Fibroblast of the aortic adventitia (primary cell): Measurements from ENCODE around the gene TARBP2. TPM values are rescaled to one million over a fixed set of nuclear protein-coding genes. Genes with fewer than 3 reads are reported as not detected.

Experiments
- DNase-seq: peaks from one replicate; pipeline ENCODE4 v3.0.0-alpha.2; 2010; ENCODE audit warnings: low read depth
- H3K4me3 ChIP-seq: 2 replicates; pipeline ENCODE4 v1.5.1; 2011; ENCODE audit warnings: low read depth, mild to moderate bottlenecking, control low read depth, low read length, moderate library complexity
- total RNA-seq: library from RNA; depleted of rRNA; stranded (reverse); fragments of >200 nt; gene quantifications from 2 replicates; pipeline ENCODE4 v1.2.3, GENCODE V29; 2012; ENCODE audit warnings: low replicate concordance
- TF ChIP-seq, protein P1 (sequence below): IDR thresholded peaks from 2 replicates; pipeline ENCODE4 v1.5.1; 2011; ENCODE audit warnings: mild to moderate bottlenecking, low read length, control low read depth, inconsistent platforms; ENCODE audit not compliant: insufficient read depth

The TARBP2 gene
- total RNA-seq, 1 donor = 32.4 TPM

DNA sequence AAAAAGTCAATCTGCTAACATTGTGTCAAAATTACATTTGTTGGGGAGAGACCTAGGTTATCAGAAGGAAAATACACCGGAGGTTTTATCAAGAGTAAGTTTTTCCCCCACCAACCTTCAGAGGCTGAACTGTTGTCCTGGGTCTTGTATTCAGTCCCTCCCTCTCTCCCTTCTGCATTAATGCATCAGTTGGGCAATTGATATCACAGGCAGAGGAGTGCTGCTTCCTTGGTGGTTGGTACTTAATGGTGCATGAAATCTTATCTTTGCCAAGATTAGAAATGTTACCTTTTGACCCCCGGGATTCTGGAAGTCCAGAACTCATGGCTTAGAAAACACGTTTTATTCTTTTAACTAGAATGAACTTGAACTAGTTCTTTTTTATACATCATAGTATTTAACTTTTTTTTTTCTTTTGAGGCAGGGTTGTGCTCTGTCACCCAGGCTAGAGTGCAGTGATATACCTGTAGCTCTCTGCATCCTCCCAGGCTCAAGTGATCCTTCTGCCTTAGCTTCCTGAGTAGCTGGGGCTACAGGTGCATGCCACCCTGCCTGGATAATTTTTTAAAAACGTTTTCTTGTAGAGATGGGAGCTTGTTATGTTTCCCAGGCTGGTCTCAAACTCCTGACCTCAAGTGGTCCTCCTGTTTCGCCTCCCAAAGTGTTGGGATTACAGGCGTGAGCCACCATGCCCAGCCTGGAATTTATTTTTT lies 44.3 kb upstream of the TARBP2 start:
- H3K4me3 ChIP-seq = no peak overlapping the region
- TF ChIP-seq, protein P1, sequence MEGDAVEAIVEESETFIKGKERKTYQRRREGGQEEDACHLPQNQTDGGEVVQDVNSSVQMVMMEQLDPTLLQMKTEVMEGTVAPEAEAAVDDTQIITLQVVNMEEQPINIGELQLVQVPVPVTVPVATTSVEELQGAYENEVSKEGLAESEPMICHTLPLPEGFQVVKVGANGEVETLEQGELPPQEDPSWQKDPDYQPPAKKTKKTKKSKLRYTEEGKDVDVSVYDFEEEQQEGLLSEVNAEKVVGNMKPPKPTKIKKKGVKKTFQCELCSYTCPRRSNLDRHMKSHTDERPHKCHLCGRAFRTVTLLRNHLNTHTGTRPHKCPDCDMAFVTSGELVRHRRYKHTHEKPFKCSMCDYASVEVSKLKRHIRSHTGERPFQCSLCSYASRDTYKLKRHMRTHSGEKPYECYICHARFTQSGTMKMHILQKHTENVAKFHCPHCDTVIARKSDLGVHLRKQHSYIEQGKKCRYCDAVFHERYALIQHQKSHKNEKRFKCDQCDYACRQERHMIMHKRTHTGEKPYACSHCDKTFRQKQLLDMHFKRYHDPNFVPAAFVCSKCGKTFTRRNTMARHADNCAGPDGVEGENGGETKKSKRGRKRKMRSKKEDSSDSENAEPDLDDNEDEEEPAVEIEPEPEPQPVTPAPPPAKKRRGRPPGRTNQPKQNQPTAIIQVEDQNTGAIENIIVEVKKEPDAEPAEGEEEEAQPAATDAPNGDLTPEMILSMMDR = no peak
- no peak for DNase-seq

DNA sequence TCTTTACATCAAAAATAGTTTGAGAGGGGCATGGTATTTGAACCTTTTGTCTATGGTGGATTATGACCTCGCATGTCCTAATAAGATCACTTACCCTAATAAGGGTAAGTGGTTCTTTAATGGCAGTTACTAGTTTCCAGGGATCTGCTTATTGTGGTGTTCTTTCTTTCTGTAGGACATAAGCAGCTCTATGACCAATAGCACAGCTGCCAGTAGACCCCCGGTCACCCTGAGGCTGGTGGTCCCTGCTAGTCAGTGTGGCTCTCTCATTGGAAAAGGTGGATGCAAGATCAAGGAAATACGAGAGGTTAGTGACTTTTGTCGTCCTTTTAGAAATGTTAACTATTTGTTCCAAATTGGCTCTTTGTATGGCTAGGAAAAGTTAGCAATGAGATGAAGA lies 42.0 kb upstream of the TARBP2 start:
- no peak for DNase-seq
- TF ChIP-seq, protein P1 = no peak

DNA sequence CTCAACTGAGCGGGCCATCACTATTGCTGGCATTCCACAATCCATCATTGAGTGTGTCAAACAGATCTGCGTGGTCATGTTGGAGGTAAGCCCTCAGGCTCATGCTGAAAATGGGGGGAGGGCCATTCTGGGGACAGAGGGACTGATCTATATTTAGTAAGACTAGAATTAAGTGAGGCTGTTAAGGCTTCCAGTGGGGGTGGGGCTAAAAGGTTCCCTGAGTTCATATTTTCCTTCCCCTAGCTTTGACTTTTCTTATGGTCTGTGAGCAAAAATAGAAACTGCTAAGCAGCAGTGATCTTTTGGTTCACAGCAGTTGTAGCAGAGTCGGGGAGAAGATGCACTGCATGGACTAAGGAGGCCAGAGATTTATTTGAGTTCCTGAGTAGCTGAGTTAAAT lies 40.0 kb upstream of the TARBP2 start:
- no peak for DNase-seq
- TF ChIP-seq, protein P1 = no peak
- no peak overlapping the region for H3K4me3 ChIP-seq

More for the DNA sequence above, 42.0 kb upstream of the TARBP2 start:
- H3K4me3 ChIP-seq = no peak overlapping the region

DNA sequence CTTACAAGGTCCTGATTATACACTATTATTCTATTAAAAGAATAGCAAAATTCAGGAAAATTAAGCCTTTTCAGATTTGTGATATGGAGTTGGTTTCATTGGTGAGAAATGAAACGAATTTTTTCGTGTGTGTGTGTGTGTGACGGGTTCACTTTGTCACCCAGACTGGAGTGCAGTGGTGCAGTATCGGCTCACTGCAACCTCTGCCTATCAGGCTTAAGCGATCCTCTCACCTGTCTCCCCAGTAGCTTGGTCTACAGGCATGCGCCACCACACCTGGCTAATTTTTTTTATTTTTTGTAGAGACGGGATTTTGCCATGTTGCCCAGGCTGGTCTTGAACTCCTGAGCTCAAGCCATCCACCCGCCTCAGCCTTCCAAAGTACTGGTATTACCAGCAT lies 39.5 kb upstream of the TARBP2 start:
- no peak overlapping the region for H3K4me3 ChIP-seq
- no peak for DNase-seq
- TF ChIP-seq, protein P1 = no peak

DNA sequence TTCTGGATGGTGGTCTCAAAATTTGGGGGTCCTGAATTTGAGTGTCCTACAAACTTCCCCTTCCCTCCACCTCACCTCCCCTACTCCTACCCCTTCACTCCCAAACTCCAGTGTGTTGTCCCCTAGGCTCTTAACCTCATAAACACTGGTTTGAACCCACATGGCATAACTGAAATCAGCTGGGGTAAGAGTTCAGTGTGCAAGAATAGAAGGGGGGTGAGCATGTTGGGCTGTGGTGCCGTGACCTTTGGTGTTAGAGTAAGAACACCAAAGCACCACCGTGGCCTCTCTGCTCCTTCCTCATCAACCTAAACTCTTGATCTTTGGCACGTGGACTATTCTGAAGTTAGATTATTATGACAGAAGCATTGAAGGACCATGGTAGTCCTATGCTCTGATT lies 38.1 kb upstream of the TARBP2 start:
- TF ChIP-seq, protein P1 = no peak
- DNase-seq = no peak

DNA sequence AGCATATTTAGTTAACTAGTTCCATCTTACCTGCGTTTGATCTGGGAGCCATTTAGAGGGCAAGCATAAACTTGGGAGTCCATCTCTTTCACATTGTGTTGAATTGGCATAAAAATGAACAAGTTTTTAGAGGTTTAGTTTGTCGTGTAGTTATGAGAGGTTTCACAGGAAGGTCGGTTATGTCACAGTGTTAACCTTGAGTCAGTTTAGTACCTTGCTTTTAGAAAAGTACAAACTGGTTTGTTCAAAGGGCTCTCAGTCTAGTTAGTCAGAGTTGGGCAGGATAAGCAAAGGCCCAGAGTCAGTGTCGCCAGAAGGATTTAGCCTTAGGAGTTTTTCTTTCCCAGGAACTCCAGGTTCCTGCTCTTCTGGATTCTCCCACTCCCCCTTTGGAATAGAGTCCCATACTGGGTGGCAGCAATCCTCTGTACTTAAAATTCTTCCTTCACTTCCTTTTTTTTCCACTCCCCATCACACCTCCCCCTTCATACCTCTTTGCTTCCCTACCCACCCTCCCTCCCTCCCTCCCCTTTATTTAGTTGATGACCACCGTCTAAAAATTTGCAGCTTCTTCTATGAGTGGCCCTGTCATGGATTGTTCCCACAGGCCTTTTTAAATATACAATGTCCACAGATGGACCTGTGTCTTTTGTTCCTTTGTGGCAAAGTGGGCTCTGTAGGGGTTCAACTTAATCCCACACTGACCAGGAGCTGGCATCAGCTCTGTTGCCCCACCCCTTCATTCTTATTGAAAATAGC lies 37.1 kb upstream of the TARBP2 start:
- no peak overlapping the region for H3K4me3 ChIP-seq
- DNase-seq = no peak
- TF ChIP-seq, protein P1 = no peak

More for the DNA sequence above, 38.1 kb upstream of the TARBP2 start:
- no peak overlapping the region for H3K4me3 ChIP-seq
